Body of pancreas (tissue), 4 donors: ENCODE data around the gene HIVEP2. TPM values are rescaled to one million over a fixed set of nuclear protein-coding genes. Genes with fewer than 3 reads are reported as not detected.

ENCODE experiments used
- ATAC-seq: fragments of 150-250 bp; one replicate; pipeline ENCODE4 v1.9.1; 2016
- DNase-seq, 4 donors: peaks; one replicate each; pipeline ENCODE4 v3.0.0-alpha.2; 2019
- H3K27ac ChIP-seq, 4 donors: fragments of 200-600 bp; sonication (generic); 1 replicate in 3 of 4; 2 replicates in 1 of 4; pipeline versions ENCODE4 v1.5.1 to v1.6.1; 2016 to 2019; ENCODE audit warnings: mild to moderate bottlenecking in 1 of 4, mixed read lengths in 1 of 4, moderate library complexity in 1 of 4
- H3K27me3 ChIP-seq, 2 donors: fragments of 200-600 bp; sonication (generic); one replicate each; pipeline ENCODE4 v1.6.0; 2016; ENCODE audit warnings: mild to moderate bottlenecking in 1 of 2
- H3K36me3 ChIP-seq, 2 donors: fragments of 200-600 bp; sonication (generic); replicated peaks in 1 of 2; 2 replicates each; pipeline ENCODE4 v1.5.1; 2016; ENCODE audit warnings: low read depth in 2 of 2; ENCODE audit not compliant: insufficient read depth in 1 of 2
- H3K4me1 ChIP-seq: fragments of 200-600 bp; sonication (generic); one replicate; pipeline ENCODE4 v1.6.0; 2016
- H3K4me3 ChIP-seq, 2 donors: fragments of 200-600 bp; sonication (generic); 1 replicate in 1 of 2; 2 replicates in 1 of 2; pipeline ENCODE4 v1.5.1; 2016 to 2019
- H3K9me3 ChIP-seq, 3 donors: fragments of 200-600 bp; sonication (generic); 1 replicate in 2 of 3; 2 replicates in 1 of 3; pipeline ENCODE4 v1.5.1; 2016
- CTCF ChIP-seq, 7 experiments: fragments of 450-650 bp in 4 of 7; fragments of 200-600 bp in 3 of 7; sonication (generic) in 3 of 7; IDR thresholded peaks; one replicate each; pipeline ENCODE4 v1.5.1; 2016 to 2019; ENCODE audit warnings: antibody characterized with exemption in 7 of 7
- POLR2A ChIP-seq, 3 donors: fragments of 450-650 bp; IDR thresholded peaks; one replicate each; pipeline ENCODE4 v1.6.1; 2016; ENCODE audit warnings: antibody characterized with exemption in 3 of 3, mild to moderate bottlenecking in 2 of 3
- WGBS, 2 donors: methylation state at CpG; one replicate each; pipeline ENCODE4 v1.1.5; 2017; 5-methylcytosine and 5-hydroxymethylcytosine counted together
- intact Hi-C: fragments of 100-400 bp; cut with DNase I; formaldehyde crosslinking; loops from one replicate; pipeline ENCODE4 v1.15.1; 2023
- total RNA-seq, 2 donors: library from RNA; depleted of rRNA; stranded (reverse); fragments of >200 nt; gene quantifications; one replicate each; pipeline ENCODE4 v1.1.0, GENCODE V29; 2016

The HIVEP2 gene
- total RNA-seq, 2 donors from 2014 or later, result 11.2 to 16.5 TPM

GRCh38 chr6:142884214-142885035 is 60.6 kb downstream of the HIVEP2 start:
- TF ChIP-seq CTCF (IDR thresholded peaks at IDR 0.05), result no peak
- intact Hi-C loops, result no loop called here
- Histone ChIP-seq H3K4me3 (no peak overlapping the region), H3K27me3 (no peaks in the 10 kb centered on the region), H3K36me3 (no peaks in the 10 kb centered on the region), H3K9me3 (no peaks in the 10 kb centered on the region), H3K27ac (peak overlapping the region; percentile 60 to 82 (median 76)), H3K4me1 (peaks cover 35% of the 10 kb centered on the region)
- 28 to 31% methylated on average over 8 of the region's 8 CpGs for WGBS, 2 donors
- DNase-seq (no peak), ATAC-seq (no peak)

- WGBS, 2 donors, result 50 to 59% methylated on average over 3 of the region's 3 CpGs
- Histone ChIP-seq H3K4me1 (peaks cover 35% of the 10 kb centered on the region), H3K4me3 (no peak overlapping the region)
Measured at GRCh38 chr6:142883011-142883410, 62.0 kb downstream of the HIVEP2 start.

GRCh38 chr6:142881761-142882160 is 63.2 kb downstream of the HIVEP2 start:
- no peak for ATAC-seq
- intact Hi-C loops, result no loop called here
- 67 to 85% methylated on average over 3 of the region's 3 CpGs for WGBS, 2 donors
- Histone ChIP-seq H3K36me3 (no peaks in the 10 kb centered on the region), H3K4me1 (peaks cover 29% of the 10 kb centered on the region), H3K9me3 (no peaks in the 10 kb centered on the region), H3K27me3 (no peaks in the 10 kb centered on the region), H3K4me3 (no peak overlapping the region), H3K27ac (no peak overlapping the region)
- DNase-seq, result no peak
- TF ChIP-seq CTCF (IDR thresholded peaks at IDR 0.05), result no peak
- TF ChIP-seq POLR2A (IDR thresholded peaks at IDR 0.05), result no peak

More at GRCh38 chr6:142883011-142883410, 62.0 kb downstream of the HIVEP2 start:
- no peak for TF ChIP-seq CTCF (IDR thresholded peaks at IDR 0.05)
- no peak for TF ChIP-seq POLR2A (IDR thresholded peaks at IDR 0.05)
- ATAC-seq, result no peak
- intact Hi-C loops, result no loop called here
- DNase-seq, result no peak
- H3K9me3 ChIP-seq, result no peaks in the 10 kb centered on the region
- no peak overlapping the region for H3K27ac ChIP-seq
- H3K27me3 ChIP-seq, result no peaks in the 10 kb centered on the region
- no peaks in the 10 kb centered on the region for H3K36me3 ChIP-seq

- 95 to 96% methylated on average over 1 of the region's 1 CpG for WGBS, 2 donors
- no peaks in the 10 kb centered on the region for H3K9me3 ChIP-seq
- TF ChIP-seq POLR2A (IDR thresholded peaks at IDR 0.05), result no peak
- no peak for TF ChIP-seq CTCF (IDR thresholded peaks at IDR 0.05)
- intact Hi-C loops, result no loop called here
- H3K27me3 ChIP-seq, result no peaks in the 10 kb centered on the region
- no peak overlapping the region for H3K4me3 ChIP-seq
- H3K27ac ChIP-seq, result no peak overlapping the region
- DNase-seq, result no peak
- H3K4me1 ChIP-seq, result peaks cover 25% of the 10 kb centered on the region
- ATAC-seq, result no peak
- no peaks in the 10 kb centered on the region for H3K36me3 ChIP-seq
Measured at GRCh38 chr6:142881290-142881689, 63.7 kb downstream of the HIVEP2 start.

GRCh38 chr6:142880201-142880600 is 64.8 kb downstream of the HIVEP2 start:
- H3K27ac ChIP-seq, result no peak overlapping the region
- ATAC-seq, result no peak
- DNase-seq, result no peak
- H3K4me1 ChIP-seq, result peaks cover 16% of the 10 kb centered on the region
- H3K36me3 ChIP-seq, result no peaks in the 10 kb centered on the region
- no peak overlapping the region for H3K4me3 ChIP-seq
- no peaks in the 10 kb centered on the region for H3K27me3 ChIP-seq
- 100% methylated on average over 2 of the region's 2 CpGs for WGBS, 2 donors
- TF ChIP-seq POLR2A (IDR thresholded peaks at IDR 0.05), result no peak
- no peak for TF ChIP-seq CTCF (IDR thresholded peaks at IDR 0.05)
- no peaks in the 10 kb centered on the region for H3K9me3 ChIP-seq
- intact Hi-C loops, result no loop called here
